MM.1S (cell line): ENCODE data around the gene ZNF132.

ENCODE experiments used
- DNase-seq: peaks from one replicate; pipeline ENCODE4 v3.0.0-alpha.2; 2015
- H2AFZ ChIP-seq: fragments of 300-600 bp; sonication (generic); 2 replicates; pipeline ENCODE4 v1.6.0; 2016; ENCODE audit warnings: antibody characterized with exemption, low read length
- H3F3A ChIP-seq: fragments of 300-600 bp; sonication (generic); 2 replicates; pipeline ENCODE4 v1.6.1; 2016; ENCODE audit warnings: mild to moderate bottlenecking, antibody characterized with exemption, low read length, moderate library complexity, mixed read lengths; ENCODE audit not compliant: insufficient read depth
- H3K27ac ChIP-seq: fragments of 300-600 bp; sonication (generic); 2 replicates; pipeline ENCODE4 v1.5.1; 2016; ENCODE audit warnings: mild to moderate bottlenecking, low read length
- H3K27me3 ChIP-seq: fragments of 300-600 bp; sonication (generic); replicated peaks from 2 replicates; pipeline ENCODE4 v1.6.0; 2016; ENCODE audit warnings: low read length; ENCODE audit not compliant: insufficient read depth
- H3K36me3 ChIP-seq: fragments of 300-600 bp; sonication (generic); replicated peaks from 2 replicates; pipeline ENCODE4 v1.6.1; 2016; ENCODE audit warnings: mild to moderate bottlenecking, low read length, mixed read lengths; ENCODE audit not compliant: insufficient read depth
- H3K4me1 ChIP-seq: fragments of 300-600 bp; sonication (generic); 2 replicates; pipeline ENCODE4 v1.6.1; 2016; ENCODE audit warnings: low read length, mixed read lengths
- H3K4me2 ChIP-seq: fragments of 300-600 bp; sonication (generic); 2 replicates; pipeline ENCODE4 v1.6.0; 2016; ENCODE audit warnings: low read depth, low read length
- H3K4me3 ChIP-seq: fragments of 300-600 bp; sonication (generic); 2 replicates; pipeline ENCODE4 v1.5.1; 2016; ENCODE audit warnings: low read length, mixed read lengths
- H3K79me2 ChIP-seq: fragments of 300-600 bp; sonication (generic); 2 replicates; pipeline ENCODE4 v1.6.1; 2016; ENCODE audit warnings: mixed run types, low read length, mixed read lengths
- H3K9ac ChIP-seq: fragments of 300-600 bp; sonication (generic); 2 replicates; pipeline ENCODE4 v1.6.1; 2016; ENCODE audit warnings: low read length, mixed read lengths
- H3K9me2 ChIP-seq: fragments of 300-600 bp; sonication (generic); replicated peaks from 2 replicates; pipeline ENCODE4 v1.6.1; 2016; ENCODE audit warnings: mild to moderate bottlenecking, low read length, mixed read lengths; ENCODE audit not compliant: insufficient read depth
- H3K9me3 ChIP-seq: fragments of 300-600 bp; sonication (generic); replicated peaks from 2 replicates; pipeline ENCODE4 v1.6.1; 2016; ENCODE audit warnings: mild to moderate bottlenecking, low read length, mixed read lengths; ENCODE audit not compliant: insufficient read depth
- H4K20me1 ChIP-seq: fragments of 300-600 bp; sonication (generic); 2 replicates; pipeline ENCODE4 v1.6.1; 2016; ENCODE audit warnings: mild to moderate bottlenecking, low read length, moderate library complexity, mixed read lengths; ENCODE audit not compliant: insufficient read depth
- CTCF ChIP-seq: fragments of 300-600 bp; sonication (generic); IDR thresholded peaks from 2 replicates; pipeline ENCODE4 v1.5.1; 2016; ENCODE audit warnings: antibody characterized with exemption, low read length, mixed read lengths
- EZH2 ChIP-seq: fragments of 300-600 bp; sonication (generic); optimal IDR thresholded peaks from 2 replicates; pipeline ENCODE3; 2017; ENCODE audit warnings: low read depth, mild to moderate bottlenecking, antibody characterized with exemption, low read length, mixed read lengths
- EZH2phosphoT487 ChIP-seq: fragments of 300-600 bp; sonication (generic); IDR thresholded peaks from 2 replicates; pipeline ENCODE4 v1.6.1; 2018; ENCODE audit warnings: antibody characterized with exemption, low read length

ZNF132 gene

GRCh38 chr19:58392945-58393724 lies 46.8 kb downstream of the ZNF132 start:
- peaks cover 7% of the 10 kb centered on the region; the same call in 1 of the 2 replicates for H3K36me3 ChIP-seq
- no peak for TF ChIP-seq CTCF
- TF ChIP-seq EZH2 = no peak
- TF ChIP-seq EZH2phosphoT487 = no peak
- peaks cover 26% of the 10 kb centered on the region for H3K79me2 ChIP-seq

GRCh38 chr19:58388175-58388526 lies 51.8 kb downstream of the ZNF132 start:
- DNase-seq = no peak
- Histone ChIP-seq H3K9ac (no peak overlapping the region), H3K9me3 (no peaks in the 10 kb centered on the region), H3K27me3 (no peaks in the 10 kb centered on the region), H3K4me2 (peak overlapping the region; percentile 61), H4K20me1 (no peaks in the 10 kb centered on the region), H2AFZ (no peak overlapping the region), H3K36me3 (peaks cover 10% of the 10 kb centered on the region; the same call in 1 of the 2 replicates), H3K4me3 (peak overlapping the region; percentile 87), H3K27ac (no peak overlapping the region), H3K4me1 (peaks cover 12% of the 10 kb centered on the region; the same call in 1 of the 2 replicates), H3F3A (peaks cover 3% of the 10 kb centered on the region; the same call in 1 of the 2 replicates), H3K9me2 (no peaks in the 10 kb centered on the region), H3K79me2 (peaks cover 37% of the 10 kb centered on the region)
- TF ChIP-seq EZH2phosphoT487 = no peak
- TF ChIP-seq EZH2 = no peak
- TF ChIP-seq CTCF = no peak

More at GRCh38 chr19:58392945-58393724, 46.8 kb downstream of the ZNF132 start:
- no peaks in the 10 kb centered on the region for H4K20me1 ChIP-seq
- H3K9ac ChIP-seq = no peak overlapping the region
- H3K4me2 ChIP-seq = no peak overlapping the region
- no peaks in the 10 kb centered on the region for H3K9me2 ChIP-seq
- H3F3A ChIP-seq = no peaks in the 10 kb centered on the region
- no peak overlapping the region for H3K27ac ChIP-seq
- no peaks in the 10 kb centered on the region for H3K9me3 ChIP-seq
- peaks cover 5% of the 10 kb centered on the region; the same call in 1 of the 2 replicates for H3K4me1 ChIP-seq
- H3K27me3 ChIP-seq = no peaks in the 10 kb centered on the region
- no peak overlapping the region for H2AFZ ChIP-seq
- no peak for DNase-seq
- H3K4me3 ChIP-seq = no peak overlapping the region

GRCh38 chr19:58387338-58388174 lies 52.4 kb downstream of the ZNF132 start:
- DNase-seq = no peak
- Histone ChIP-seq H3K36me3 (peaks cover 10% of the 10 kb centered on the region; the same call in 1 of the 2 replicates), H3K4me3 (peak overlapping the region; percentile 87), H3K27ac (peak overlapping the region; percentile 83; the same call in 1 of the 2 replicates), H3K4me2 (peak overlapping the region; percentile 61), H3K79me2 (peaks cover 32% of the 10 kb centered on the region), H2AFZ (peak overlapping the region; percentile 24; the same call in 1 of the 2 replicates), H4K20me1 (no peaks in the 10 kb centered on the region), H3K9ac (peak overlapping the region; percentile 84), H3K4me1 (peaks cover 12% of the 10 kb centered on the region; the same call in 1 of the 2 replicates), H3F3A (peaks cover 3% of the 10 kb centered on the region; the same call in 1 of the 2 replicates), H3K27me3 (no peaks in the 10 kb centered on the region), H3K9me3 (no peaks in the 10 kb centered on the region), H3K9me2 (no peaks in the 10 kb centered on the region)
- TF ChIP-seq CTCF (no peak), EZH2 (no peak), EZH2phosphoT487 (no peak)
